ENCODE measurements around the gene PLAC8L1. TPM values are rescaled to one million over a fixed set of nuclear protein-coding genes. Genes with fewer than 3 reads are reported as not detected.
"Not testable (repeated sequence)": the region's sequence is repeated elsewhere in the genome, so short reads cannot be mapped to it uniquely, and the experiment has no call there.

PLAC8L1 gene
- total RNA-seq, 1 donor from 2014 or later, result not detected

DNA sequence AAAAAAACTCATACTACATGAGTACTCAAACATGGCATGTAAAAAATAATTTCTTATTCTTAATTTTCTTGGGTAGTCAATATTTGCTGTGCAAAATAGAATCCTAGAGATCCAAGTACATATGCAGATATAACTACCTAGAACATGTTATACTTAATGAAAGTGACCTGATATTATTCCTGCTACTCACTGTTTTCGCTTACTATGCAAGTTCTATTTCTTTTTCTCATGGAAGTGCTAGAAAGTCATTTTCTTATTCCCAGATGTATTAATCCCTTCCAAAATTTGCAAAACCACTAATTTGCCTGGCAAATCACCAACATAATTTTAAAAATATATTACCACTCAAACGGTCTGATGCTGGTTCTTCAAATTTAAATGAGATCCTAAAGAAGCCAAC is 19.2 kb upstream of the PLAC8L1 start:
- intact Hi-C loops (cut with DNase I), result no loop called here
- DNase-seq (no peak), ATAC-seq (no peak)
- Histone ChIP-seq H3K9me3 (no peaks in the 10 kb centered on the region), H3K4me1 (no peaks in the 10 kb centered on the region), H3K27ac (no peak overlapping the region), H3K4me3 (no peak overlapping the region), H3K27me3 (no peaks in the 10 kb centered on the region), H3K36me3 (peaks cover 98% of the 10 kb centered on the region)
- TF ChIP-seq, protein P1, sequence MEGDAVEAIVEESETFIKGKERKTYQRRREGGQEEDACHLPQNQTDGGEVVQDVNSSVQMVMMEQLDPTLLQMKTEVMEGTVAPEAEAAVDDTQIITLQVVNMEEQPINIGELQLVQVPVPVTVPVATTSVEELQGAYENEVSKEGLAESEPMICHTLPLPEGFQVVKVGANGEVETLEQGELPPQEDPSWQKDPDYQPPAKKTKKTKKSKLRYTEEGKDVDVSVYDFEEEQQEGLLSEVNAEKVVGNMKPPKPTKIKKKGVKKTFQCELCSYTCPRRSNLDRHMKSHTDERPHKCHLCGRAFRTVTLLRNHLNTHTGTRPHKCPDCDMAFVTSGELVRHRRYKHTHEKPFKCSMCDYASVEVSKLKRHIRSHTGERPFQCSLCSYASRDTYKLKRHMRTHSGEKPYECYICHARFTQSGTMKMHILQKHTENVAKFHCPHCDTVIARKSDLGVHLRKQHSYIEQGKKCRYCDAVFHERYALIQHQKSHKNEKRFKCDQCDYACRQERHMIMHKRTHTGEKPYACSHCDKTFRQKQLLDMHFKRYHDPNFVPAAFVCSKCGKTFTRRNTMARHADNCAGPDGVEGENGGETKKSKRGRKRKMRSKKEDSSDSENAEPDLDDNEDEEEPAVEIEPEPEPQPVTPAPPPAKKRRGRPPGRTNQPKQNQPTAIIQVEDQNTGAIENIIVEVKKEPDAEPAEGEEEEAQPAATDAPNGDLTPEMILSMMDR (IDR thresholded peaks at IDR 0.05), result no peak

DNA sequence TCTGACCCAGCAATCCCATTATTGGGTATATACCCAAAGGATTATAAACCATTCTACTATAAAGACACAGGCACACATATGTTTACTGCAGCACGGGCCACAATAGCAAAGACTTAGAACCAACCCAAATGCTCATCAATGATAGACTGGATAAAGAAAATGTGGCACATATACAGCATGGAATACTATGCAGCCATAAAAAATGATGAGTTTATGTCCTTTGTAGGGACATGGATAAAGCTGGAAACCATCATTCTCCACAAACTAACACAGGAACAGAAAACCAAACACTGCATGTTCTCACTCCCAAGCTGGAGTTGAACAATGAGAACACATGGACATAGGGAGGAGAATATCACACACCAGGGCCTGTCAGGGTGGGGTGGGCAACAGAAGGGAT is 16.1 kb upstream of the PLAC8L1 start:
- H3K36me3 ChIP-seq, result peaks cover 90% of the 10 kb centered on the region
- H3K27me3 ChIP-seq; H3K4me3 ChIP-seq; intact Hi-C loops (cut with DNase I); H3K9me3 ChIP-seq; DNase-seq; H3K27ac ChIP-seq; H3K4me1 ChIP-seq; ATAC-seq: not testable (repeated sequence)

DNA sequence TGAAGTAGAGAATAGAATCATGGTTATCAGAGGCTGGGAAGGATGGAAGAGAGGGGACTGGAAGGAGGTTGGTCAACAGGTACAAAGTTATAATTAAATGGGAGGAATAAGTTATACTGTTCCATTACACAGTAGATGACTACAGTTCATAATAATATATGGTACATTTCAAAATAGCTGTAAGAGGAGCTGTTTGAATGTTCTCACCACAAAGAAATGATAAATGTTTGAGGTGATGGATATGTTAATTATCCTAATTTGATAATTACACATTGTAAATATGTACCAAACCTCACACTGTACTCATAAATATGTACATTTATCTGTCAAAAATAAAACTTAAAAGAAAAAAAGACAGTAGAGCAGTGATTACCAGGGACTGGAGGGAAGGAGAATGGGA is 12.9 kb upstream of the PLAC8L1 start:
- Histone ChIP-seq H3K4me3 (no peak overlapping the region), H3K36me3 (peaks cover 80% of the 10 kb centered on the region), H3K9me3 (no peaks in the 10 kb centered on the region), H3K4me1 (no peaks in the 10 kb centered on the region), H3K27me3 (no peaks in the 10 kb centered on the region), H3K27ac (no peak overlapping the region)
- no peak for DNase-seq
- TF ChIP-seq, protein P1 (IDR thresholded peaks at IDR 0.05), result no peak
- intact Hi-C loops (cut with DNase I), result no loop called here
- no peak for ATAC-seq

DNA sequence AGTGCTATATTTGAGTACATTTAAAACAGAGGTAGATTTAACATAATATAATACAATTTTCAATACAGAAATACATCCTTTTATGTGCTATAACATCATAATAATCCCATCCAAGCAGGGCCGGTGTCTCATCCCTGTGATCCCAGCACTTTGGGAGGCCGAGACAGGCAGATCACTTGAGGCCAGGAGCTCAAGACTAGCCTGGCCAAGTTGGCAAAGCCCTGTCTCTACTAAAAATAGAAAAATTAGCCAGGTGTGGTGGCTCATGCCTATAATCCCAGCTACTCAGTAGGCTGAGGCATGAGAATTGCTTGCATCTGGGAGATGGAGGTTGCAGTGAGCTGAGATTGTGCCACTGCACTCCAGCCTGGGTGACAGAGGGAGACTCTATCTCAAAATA is 11.8 kb upstream of the PLAC8L1 start:
- H3K27me3 ChIP-seq; H3K4me3 ChIP-seq; H3K9me3 ChIP-seq; H3K4me1 ChIP-seq; H3K27ac ChIP-seq; DNase-seq; intact Hi-C loops (cut with DNase I); ATAC-seq: not testable (repeated sequence)
- peaks cover 81% of the 10 kb centered on the region for H3K36me3 ChIP-seq

DNA sequence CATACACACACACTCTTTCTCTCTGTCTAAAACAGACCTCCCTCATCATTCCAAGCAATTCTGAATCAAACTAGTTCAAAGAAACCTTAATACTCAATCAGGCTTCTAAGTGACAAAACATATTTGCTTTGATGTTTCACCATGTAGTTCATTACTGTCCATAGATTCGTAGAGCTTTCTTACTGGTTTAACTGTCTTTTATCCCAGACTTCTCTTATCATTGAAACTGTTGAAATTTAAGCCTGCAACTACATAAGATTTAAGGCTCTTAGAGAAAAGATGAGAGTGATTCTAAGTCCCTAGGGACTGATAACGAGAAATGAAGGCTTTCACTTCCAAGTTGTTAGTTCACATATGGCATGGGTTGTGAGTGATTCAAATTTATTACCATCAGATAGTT is 11.0 kb upstream of the PLAC8L1 start:
- no peaks in the 10 kb centered on the region for H3K4me1 ChIP-seq
- ATAC-seq (no peak), DNase-seq (no peak)
- intact Hi-C loops (cut with DNase I), result no loop called here
- peaks cover 73% of the 10 kb centered on the region for H3K36me3 ChIP-seq
- H3K27ac ChIP-seq, result no peak overlapping the region
- no peak overlapping the region for H3K4me3 ChIP-seq
- no peaks in the 10 kb centered on the region for H3K9me3 ChIP-seq
- H3K27me3 ChIP-seq, result no peaks in the 10 kb centered on the region
- TF ChIP-seq, protein P1 (IDR thresholded peaks at IDR 0.05), result no peak

DNA sequence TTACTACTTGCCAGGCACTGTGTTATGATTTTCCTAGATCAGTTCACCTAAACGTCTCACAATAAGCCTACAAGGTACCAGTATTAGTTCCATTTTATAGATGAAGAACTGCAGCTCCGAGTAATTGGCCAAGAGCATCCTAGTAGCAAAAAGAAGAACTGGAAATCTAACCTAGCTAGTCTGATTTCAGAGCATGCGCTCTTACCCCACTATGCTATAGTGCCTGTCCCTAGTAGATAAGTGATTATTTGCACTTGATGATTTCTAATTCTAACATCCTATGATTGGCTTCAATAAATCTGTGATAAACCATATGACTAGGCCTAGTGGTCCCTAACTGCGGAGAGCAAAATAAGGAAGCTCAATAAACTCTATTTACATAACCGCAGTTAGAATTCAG is 7.1 kb upstream of the PLAC8L1 start:
- TF ChIP-seq, protein P1 (IDR thresholded peaks at IDR 0.05), result no peak
- Histone ChIP-seq H3K27me3 (no peaks in the 10 kb centered on the region), H3K27ac (no peak overlapping the region), H3K9me3 (no peaks in the 10 kb centered on the region), H3K36me3 (peaks cover 36% of the 10 kb centered on the region), H3K4me1 (no peaks in the 10 kb centered on the region), H3K4me3 (no peak overlapping the region)
- intact Hi-C loops (cut with DNase I), result no loop called here
- ATAC-seq (no peak), DNase-seq (no peak)

DNA sequence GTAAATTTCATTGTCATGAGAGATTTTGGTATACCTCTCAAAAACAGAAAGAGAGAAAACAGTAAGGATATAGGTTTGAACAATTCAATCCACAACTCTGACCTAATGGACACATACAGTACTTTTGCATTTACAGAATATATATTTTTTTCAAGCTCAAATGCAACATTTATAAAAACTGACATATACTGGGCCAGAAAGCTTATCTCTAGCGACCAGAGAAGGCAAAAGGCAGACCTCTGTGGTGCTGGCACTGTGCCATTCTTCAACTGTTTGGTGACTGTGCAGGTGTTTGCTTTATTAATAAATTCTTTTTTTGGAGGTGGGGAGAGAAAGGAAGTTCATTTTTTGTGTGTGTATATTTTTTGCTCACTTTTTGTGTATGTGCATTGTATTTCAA is 6.0 kb upstream of the PLAC8L1 start:
- Histone ChIP-seq H3K27me3 (no peaks in the 10 kb centered on the region), H3K4me1 (no peaks in the 10 kb centered on the region), H3K27ac (no peak overlapping the region), H3K4me3 (no peak overlapping the region), H3K9me3 (no peaks in the 10 kb centered on the region), H3K36me3 (peaks cover 32% of the 10 kb centered on the region)
- intact Hi-C loops (cut with DNase I), result no loop called here
- ATAC-seq, result no peak
- DNase-seq, result no peak
- TF ChIP-seq, protein P1 (IDR thresholded peaks at IDR 0.05), result no peak

Data from upper lobe of right lung (tissue), 1 donor.